Stimulated activated naive CD4-positive, alpha-beta T cell treated with Interleukin-2 at 50 U/mL for 16 hours (primary cell): ENCODE results near the gene CACNB3.
"Not testable (repeated sequence)": the region's sequence is repeated elsewhere in the genome, so short reads cannot be mapped to it uniquely, and the experiment has no call there.

Experiments used
- DNase-seq: peaks from one replicate; lab custom pipeline; 2025; lab: John Stamatoyannopoulos, UW

The CACNB3 gene

DNA sequence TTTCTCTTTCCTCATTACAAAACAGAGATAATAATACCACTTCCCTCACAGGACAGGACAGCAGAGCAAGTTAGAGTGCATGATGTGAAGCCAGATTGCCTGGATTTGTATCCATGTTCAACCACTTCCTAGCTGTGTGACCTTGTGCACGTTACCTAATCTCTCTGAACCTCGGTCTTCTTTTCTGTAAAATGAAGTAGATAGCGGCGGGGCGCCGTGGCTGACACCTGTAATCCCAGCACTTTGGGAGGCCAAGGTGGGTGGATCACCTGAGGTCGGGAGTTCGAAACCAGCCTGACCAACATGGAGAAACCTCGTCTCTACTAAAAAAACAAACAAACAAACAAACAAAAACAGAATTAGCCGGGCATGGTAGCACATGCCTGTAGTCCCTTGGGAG lies 36.6 kb downstream of the CACNB3 start:
- DNase-seq = not testable (repeated sequence)

DNA sequence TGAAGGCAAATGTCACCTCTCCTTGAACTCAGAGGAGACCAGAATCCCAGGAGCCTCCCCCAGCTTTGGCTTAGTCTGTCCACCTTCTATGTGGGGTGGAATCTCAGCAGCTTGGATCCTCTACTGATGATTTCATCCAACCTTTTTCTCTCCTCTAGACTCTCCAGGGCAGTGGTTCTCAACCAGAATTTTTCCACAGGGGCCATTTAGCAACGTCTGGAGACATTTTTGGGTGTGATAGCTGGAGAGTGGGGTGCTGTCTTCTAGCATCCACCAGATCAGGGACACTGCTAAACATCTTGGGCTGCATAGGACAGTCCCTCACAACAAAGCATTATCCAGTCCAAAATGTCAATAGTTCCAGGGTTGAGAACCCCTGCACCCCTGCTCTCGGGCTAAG lies 38.1 kb downstream of the CACNB3 start:
- no peak for DNase-seq

DNA sequence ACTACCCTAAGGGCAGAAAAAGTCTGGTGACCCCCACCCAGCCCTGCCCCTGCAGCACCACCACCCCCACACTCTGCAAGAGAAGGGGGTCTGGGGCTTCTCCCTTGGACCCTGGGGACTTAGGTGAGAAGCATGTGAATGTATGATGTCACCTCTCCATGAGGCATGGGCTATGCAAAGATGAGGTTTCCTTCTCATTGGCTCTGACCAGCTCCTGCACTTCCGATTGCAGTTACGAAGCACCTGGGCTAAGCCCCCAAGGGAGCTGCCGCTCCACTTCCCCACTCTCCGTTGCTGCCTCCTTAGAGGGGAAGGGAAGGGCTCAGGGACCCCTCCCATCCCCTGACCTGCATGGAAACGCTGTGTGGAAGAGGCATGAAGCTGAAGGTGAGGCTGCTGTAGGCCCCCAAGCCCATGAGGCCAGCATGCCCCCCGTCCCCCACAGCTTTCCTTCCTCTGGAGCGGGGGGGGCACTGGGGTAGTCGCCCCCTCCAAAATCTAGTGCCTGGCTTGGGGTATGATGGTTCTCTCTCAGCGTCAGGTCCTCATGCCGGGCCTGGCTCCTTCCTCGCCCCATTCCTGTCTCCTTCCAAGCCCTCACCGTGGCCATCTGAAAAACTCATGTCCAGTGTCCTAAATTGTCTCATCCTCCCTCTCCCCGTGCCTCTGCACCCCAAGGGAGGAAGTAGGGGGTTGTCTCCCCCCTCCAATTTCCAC lies 39.1 kb downstream of the CACNB3 start:
- DNase-seq = no peak

DNA sequence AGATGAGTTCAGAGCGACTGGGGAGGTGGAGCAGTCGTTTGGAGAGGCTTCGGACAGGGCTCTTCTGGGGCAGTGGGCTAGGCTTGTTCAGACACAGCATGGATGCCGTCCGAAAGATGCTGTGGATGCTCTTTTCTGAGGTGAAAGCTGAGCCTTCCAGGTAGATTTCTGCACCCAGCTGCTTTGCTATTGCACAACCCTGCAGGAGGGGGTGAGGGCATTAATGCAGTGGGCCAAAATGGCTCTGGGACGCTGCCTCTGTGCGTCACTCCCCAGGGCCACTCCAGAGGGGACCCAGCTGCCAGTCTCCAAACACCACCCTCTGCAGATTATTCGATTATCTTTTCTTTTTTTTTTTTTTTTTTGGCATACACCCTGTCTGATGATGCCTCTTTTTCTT lies 39.7 kb downstream of the CACNB3 start:
- no peak for DNase-seq

DNA sequence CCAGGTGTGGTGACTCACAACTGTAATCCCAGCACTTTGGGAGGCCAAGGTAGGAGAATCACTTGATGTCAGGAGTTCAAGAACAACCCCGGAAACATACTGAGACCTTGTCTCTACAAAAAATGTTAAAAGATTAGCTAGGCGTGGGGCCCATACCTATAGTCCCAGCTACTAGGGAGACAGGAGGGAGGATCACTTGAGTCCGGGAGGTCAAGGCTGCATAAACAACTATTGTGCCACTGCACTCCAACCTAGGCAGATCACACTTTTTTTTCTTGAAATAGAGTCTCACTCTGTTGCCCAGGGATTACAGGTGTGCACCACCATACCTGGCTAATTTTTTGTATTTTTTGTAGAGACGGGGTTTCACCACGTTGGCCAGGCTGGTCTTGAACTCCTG lies 41.3 kb downstream of the CACNB3 start:
- no peak for DNase-seq

GRCh38 chr12:48860236-48860635 lies 41.9 kb downstream of the CACNB3 start:
- DNase-seq = not testable (repeated sequence)

DNA sequence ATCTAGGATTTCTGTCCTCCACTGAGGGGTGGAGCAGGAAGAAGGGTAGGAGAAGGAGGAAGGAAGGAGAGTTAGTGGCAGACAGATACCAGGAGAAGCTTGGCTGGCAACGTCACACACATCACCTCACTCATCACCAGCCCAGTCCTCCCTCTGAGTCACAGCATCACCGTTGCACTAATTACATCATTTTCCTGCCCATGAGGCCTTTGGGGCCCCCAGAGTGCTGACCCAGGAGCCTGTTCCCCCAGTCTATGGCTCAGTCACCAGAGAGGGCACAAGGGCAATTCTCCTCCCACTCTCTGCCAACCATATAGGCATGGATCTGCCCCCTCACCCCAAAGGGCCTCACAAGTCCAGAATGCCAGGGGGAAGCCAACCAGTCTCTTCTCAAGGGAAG lies 42.8 kb downstream of the CACNB3 start:
- DNase-seq = no peak

DNA sequence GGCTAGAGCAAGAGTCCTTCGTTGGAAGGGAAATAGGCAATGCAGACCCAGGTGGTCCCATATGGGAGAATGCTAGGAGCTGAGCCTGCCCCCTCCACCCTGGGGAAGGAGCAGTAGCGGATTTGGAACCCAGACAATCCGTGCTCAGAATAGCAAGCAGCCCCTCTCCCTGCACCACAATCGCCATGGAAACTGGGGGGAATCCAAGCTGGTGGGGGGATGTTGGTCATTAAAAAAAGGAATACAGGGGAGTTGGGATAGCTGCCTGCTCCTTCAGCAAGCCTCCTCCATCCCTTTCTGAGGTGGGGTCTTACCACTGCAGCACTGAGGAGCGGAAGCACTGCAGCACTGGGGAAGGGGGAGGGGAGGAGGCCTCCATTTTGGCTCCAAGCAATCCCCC lies 44.5 kb downstream of the CACNB3 start:
- DNase-seq = no peak

GRCh38 chr12:48863291-48863690 lies 45.0 kb downstream of the CACNB3 start:
- DNase-seq = no peak

DNA sequence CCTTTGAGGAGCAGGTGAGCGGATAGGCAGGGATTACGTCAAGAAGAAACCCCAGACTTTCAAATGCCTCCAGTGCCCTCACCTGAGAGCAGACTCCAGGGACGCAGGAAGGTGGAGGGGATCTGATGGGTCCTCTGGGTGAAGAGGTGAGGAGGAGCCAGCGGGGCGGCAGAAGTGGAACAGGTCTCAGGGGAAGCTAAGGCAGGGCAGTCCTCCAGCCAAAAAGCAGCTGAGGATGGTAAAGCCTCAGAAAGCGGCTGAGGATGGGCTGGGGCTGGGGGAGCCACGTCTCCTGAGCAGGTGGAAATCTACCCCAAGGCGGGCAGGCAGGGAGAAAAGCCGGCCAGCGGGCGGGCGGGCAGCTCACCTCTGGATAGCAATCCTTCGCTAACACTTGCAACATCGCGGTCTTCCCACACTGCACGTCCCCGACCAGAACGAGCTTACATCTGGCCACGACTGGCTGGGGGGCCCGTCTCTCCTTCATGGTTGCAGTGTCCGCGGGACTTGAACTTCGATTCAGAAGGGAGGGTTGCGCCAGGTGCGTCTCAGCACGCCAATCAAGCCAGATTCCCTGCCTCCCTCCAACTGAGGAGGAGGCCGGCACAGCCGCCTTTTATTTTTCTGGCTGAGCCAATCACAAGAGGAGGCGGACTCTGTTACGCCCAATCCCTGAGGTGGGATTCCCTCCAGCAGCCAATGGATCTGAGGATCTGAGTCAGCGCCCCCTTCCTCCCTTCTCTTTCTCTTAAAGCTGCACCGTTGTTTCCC lies 47.2 kb downstream of the CACNB3 start, which contains the start of gene RND1:
TSS of gene RND1 (minus strand) at position 590 of the 771 bp plus-strand sequence. CDS start at position 487, 103 bp downstream.
- peak; percentile 82 for DNase-seq

DNA sequence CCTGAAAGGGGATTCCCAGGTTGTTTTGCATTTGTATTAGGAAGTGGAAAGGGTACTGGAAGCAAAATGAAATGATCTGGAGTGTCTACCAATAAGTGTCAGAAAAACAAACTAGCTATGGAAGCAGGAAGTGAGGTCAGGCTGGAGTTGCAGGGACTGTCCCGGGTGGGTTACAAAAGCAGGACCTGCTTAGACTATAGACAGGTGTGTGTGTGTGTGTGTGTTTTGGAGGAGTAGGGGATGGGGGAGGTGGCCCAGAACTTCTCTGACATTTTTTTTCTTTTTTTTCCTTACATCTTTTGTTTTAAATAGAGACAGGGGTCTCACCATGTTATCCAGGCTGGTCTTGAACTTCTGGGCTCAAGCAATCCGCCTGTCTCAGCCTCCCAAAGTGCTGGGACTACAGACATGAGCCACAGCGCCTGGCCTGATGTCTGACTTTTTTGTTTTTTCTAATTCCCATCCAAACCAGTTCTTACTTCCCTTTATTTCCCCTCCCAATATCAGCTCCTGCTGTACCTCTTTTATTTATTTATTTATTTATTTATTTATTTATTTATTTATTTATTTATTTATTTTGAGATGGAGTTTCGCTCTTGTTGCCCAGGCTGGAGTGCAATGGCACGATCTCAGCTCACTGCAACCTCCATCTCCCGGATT lies 47.9 kb downstream of the CACNB3 start:
- DNase-seq = no peak

DNA sequence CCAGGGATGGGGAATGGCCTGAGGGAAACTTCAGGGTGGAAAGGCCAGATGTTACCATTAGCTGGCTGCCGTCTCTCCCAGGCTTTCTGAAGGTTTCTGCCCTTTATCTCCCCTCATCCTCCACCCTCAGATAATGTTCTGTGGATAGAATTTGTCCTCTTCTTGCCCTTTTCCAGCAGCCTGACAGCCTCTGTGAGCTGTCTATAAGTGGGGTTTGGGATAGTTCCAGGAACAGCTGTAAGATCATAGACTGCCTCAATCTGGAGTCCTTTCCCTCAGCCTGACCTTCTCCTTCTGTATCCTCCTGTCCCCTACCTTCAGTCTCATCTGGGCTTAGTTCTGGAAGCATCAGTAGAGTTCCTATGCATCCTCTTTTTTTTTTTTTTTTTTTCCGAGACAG lies 50.2 kb downstream of the CACNB3 start:
- no peak for DNase-seq

- DNase-seq = no peak
Measured at GRCh38 chr12:48869191-48869590, 50.9 kb downstream of the CACNB3 start.

DNA sequence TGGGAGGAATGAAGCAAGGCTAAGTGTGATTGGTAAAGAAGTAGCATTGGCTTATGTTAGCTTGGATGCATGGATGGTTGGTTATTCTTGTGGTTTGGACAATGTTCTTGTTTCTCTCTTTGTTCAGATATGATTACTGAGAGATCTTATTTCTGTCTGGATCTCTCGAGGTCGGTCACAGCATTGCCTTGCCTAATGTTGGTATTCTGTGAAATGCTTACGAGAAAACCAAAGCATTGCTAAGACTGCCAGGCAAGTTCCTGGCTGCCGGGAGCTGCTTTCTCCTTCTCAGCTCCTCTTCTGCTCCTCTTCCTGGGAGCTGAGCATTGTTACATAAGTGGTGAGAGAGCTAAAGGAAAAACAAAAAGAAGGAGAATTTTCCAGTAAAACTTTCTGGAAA lies 54.8 kb downstream of the CACNB3 start:
- DNase-seq = no peak

- not testable (repeated sequence) for DNase-seq
Measured at GRCh38 chr12:48873534-48873933, 55.2 kb downstream of the CACNB3 start.

DNA sequence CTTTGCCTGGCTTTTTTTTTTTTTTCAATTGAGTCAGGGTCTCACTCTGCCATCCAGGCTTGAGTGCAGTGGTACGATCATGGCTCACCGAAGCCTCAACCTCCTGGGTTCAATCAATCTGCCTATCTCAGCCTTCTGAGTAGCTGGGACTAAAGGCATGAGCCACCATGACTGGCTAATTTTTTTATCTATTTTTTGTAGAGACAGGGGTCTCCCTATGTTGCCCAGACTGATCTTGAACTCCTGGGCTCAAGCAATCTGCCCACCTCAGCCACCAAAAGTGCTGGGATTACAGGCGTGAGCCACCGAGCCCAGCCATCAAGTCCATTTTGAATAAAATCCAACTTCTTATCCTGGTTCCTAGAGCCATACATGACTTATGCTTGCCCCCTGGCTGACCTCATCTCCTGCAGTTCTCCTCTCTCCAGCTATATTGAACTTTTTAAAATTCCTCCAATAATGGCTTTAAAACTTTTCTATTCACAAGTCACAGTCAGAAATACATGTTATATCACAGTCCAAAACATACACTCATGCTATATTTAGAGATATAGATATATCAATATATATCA lies 57.7 kb downstream of the CACNB3 start:
- DNase-seq = no peak
